Forelimb muscle (tissue), 1 donor: ENCODE measurements around the gene GOLGA6L10. TPM values are rescaled to one million over a fixed set of nuclear protein-coding genes. Genes with fewer than 3 reads are reported as not detected.
"Not testable (repeated sequence)": the region's sequence is repeated elsewhere in the genome, so short reads cannot be mapped to it uniquely, and the experiment has no call there.

Experiments used
- DNase-seq: peaks from one replicate; pipeline ENCODE4 v3.0.0-alpha.2; 2013; ENCODE audit warnings: low read depth
- polyA plus RNA-seq: library from polyadenylated mRNA; unstranded; fragments of 120-200 nt; gene quantifications from one replicate; pipeline ENCODE4 v1.2.1, GENCODE V29; 2013; ENCODE audit not compliant: insufficient read length

The GOLGA6L10 gene
- polyA plus RNA-seq: 2.8 TPM

- DNase-seq: not testable (repeated sequence)
These were observed at the start of gene GOLGA6L10 for GRCh38 chr15:82349375-82349774. Gene GOLGA6L10 (minus strand): TSS chr15:82349475. CDS start chr15:82349375, 100 bp downstream.

GRCh38 chr15:82398785-82399184 lies 49.5 kb upstream of the GOLGA6L10 start:
- no peak for DNase-seq

DNA sequence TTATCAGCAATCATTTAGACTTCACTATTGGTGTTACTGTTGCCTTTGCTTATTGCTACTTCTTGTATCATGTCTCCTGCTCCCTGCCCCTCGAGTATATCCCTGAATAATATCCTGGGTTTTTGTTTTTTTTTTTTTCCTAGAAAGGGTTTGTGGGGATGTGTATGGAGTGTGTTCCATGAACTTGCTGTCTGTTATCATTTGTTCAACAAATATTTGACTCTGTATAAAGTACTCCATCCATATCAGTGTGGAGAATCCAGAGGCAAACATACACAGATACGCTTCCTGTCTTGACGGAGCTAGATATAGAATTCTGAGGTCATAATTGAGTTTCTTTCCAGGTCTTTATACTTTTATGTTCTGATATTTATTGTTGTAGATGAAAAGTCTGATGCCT lies 48.5 kb upstream of the GOLGA6L10 start:
- DNase-seq: no peak

DNA sequence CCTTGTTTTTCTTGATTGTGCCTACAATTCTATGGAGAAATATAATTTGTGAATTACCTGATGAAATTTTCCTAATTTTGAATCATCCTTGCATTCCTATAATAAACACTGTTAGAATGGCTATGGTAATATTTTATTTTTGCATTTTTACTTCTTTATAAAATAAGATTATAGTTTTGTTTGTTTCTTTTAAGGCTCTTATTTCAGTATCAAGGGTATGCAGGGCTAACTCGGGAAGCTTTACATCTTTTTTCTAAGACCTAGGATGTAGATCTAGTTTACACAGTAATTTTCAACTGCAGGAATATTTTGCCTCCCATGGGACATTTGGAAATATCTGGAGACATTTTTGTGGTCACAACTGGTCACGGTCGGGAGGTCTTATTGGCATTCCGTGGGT lies 46.5 kb upstream of the GOLGA6L10 start:
- DNase-seq: not testable (repeated sequence)

- no peak for DNase-seq
These were observed 44.4 kb upstream of the GOLGA6L10 start for GRCh38 chr15:82393671-82394070.

GRCh38 chr15:82392077-82392476 lies 42.8 kb upstream of the GOLGA6L10 start:
- not testable (repeated sequence) for DNase-seq

GRCh38 chr15:82390152-82390551 lies 40.9 kb upstream of the GOLGA6L10 start:
- not testable (repeated sequence) for DNase-seq

GRCh38 chr15:82387209-82387608 lies 37.9 kb upstream of the GOLGA6L10 start:
- DNase-seq: not testable (repeated sequence)

GRCh38 chr15:82381330-82381955 lies 32.2 kb upstream of the GOLGA6L10 start:
- not testable (repeated sequence) for DNase-seq

- DNase-seq: not testable (repeated sequence)
These were observed 30.3 kb upstream of the GOLGA6L10 start for GRCh38 chr15:82379552-82379951.

DNA sequence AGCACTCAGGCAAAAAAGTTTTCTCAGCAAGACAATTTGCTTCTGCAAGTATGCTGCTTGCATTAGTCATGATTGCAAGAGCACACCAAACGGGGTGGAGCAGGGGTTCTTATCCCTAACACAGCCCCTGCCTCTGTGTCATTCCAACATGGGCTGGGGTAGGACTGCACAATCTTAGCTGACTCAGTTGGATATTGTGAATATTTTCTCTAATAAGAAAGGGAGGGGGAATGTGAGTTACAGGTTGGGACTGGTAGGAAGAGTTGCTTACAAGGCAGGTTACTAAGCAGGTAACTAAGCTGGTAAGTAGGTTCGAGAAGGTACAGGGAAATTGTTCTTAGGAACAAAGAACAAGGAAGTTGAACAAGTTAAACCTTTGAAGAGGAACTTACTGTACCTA lies 24.4 kb upstream of the GOLGA6L10 start:
- not testable (repeated sequence) for DNase-seq

DNA sequence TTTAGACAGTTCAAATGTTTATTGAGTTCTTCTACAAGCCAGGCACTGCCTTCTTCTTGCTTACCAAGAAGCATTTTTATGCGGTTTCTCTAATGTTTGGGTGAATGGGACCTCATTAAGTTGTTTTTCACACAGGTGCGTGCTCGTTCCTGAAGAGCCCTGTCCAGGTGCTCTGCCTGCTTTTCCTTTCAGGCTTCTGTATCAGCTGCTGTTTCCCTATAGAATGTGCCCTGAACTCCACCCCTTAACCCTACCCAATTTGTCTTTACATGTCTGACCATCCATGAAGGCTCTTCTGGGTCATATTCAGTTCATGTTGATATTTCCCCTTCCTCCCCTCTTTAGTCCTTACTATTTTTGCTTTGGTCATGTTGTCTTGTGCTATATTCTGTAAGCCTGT lies 22.4 kb upstream of the GOLGA6L10 start:
- DNase-seq: no peak

DNA sequence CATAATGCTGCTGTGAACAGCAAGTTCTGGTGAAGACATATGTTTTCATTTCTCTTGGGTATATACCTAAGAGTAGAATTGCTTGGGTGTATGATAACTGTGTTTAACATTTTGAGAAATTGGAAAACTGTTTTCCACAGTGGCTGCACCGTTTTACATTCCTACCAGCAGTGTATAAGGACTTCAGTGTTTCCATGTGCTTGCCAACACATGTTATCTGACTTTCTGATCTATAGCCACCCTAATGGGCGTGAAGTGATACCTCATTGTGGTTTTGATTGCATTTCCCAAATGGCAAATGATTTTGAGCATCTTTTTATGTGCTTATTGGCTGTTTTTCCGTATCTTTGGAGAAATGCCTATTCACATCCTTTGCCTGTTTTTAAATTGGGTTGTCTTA lies 18.5 kb upstream of the GOLGA6L10 start:
- not testable (repeated sequence) for DNase-seq

GRCh38 chr15:82365692-82366323 lies 16.5 kb upstream of the GOLGA6L10 start:
- not testable (repeated sequence) for DNase-seq

- DNase-seq: not testable (repeated sequence)
These were observed 15.3 kb upstream of the GOLGA6L10 start for GRCh38 chr15:82364548-82364947.

GRCh38 chr15:82362790-82363189 lies 13.5 kb upstream of the GOLGA6L10 start:
- DNase-seq: not testable (repeated sequence)

DNA sequence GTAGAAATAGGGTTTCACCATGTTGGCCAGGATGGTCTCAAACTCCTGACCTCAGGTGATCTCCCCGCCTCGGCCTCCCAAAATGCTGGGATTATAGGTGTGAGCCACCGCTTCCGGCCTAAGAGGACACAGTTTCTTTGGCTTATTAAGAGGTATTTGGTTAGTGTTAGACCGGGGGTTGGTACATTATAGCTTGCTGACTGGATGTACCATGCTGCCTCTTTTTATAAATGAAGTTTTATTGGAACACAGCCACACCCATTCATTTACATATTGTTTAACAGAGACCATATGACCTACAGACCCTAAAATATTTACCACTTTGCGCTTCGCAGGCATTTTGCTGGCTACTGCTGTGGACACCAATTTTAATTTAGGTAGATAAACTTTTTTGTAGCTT lies 11.3 kb upstream of the GOLGA6L10 start:
- not testable (repeated sequence) for DNase-seq

- not testable (repeated sequence) for DNase-seq
These were observed 5.8 kb upstream of the GOLGA6L10 start for GRCh38 chr15:82355055-82355454.

GRCh38 chr15:82354546-82354945 lies 5.3 kb upstream of the GOLGA6L10 start:
- not testable (repeated sequence) for DNase-seq

- DNase-seq: not testable (repeated sequence)
These were observed 1.6 kb downstream of the GOLGA6L10 start for GRCh38 chr15:82347645-82348044.

DNA sequence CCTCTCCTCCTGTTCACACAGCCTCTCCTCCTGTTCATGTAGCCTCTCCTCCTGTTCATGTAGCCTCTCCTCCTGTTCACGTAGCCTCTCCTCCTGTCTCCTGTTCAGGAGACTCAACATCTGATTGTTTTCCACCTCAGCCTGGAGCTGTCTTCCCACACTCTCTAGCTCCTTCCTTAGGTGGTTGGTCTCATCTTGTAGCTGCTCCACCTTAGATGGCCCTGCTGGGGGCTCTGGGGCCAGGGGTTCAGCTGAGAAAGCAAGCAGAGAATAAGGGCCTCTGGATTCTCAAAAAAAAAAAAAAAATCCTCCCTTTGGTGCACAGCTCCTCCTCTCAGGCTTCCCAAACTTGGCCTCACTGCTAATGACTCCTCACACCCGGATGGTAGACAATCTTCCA lies 4.1 kb downstream of the GOLGA6L10 start:
- DNase-seq: not testable (repeated sequence)

DNA sequence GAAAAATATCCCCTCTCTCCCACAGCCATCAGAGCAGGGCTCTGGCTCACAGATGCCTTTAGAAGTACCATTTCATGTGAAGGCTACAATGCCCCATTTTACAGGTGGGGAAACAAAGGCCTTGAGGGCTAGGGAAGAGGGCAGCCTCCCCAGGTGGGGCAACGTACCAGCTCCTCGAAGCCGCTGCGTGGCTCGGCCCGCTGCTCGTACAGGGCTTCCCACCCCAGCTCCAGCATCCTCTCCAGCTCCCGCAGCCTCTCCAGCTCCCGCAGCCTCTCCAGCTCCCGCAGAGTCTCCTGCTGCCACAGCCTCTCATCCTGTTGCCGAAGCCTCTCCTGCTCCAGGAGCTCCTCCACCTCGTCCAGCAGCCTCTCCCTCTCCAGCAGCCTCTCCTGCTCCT lies 4.9 kb downstream of the GOLGA6L10 start:
- not testable (repeated sequence) for DNase-seq

DNA sequence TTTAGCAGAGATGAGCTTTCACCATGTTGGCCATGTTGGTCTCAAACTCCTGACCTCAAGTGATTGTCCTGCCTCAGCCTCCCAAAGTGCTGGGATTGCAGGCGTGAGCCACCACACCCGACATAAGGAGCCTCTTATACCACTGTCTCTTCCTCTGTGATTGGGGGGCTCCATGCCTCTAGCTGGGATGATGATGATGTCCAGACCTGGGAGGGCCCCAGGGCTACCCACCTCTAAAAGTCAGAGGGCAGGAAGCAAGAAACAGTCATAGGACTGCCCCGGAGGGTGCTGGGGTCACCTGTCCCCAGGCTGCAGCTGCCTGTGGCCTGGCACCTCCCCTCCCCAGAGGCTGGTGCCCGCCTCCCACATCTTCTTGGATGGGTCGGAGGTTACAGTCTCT lies 5.4 kb downstream of the GOLGA6L10 start:
- not testable (repeated sequence) for DNase-seq
